HL-60/S4 treated with retinoic acid at 250 ng/mL for 4 days and 3 days (cell line): ENCODE measurements around the gene FITM1.

ENCODE experiments used
- in situ Hi-C: fragments of 300-500 bp; cut with MboI; formaldehyde crosslinking; loops from 2 replicates; pipeline ENCODE4 v1.7.0; 2022; ENCODE audit warnings: low sequenced_read_pairs

Gene FITM1

DNA sequence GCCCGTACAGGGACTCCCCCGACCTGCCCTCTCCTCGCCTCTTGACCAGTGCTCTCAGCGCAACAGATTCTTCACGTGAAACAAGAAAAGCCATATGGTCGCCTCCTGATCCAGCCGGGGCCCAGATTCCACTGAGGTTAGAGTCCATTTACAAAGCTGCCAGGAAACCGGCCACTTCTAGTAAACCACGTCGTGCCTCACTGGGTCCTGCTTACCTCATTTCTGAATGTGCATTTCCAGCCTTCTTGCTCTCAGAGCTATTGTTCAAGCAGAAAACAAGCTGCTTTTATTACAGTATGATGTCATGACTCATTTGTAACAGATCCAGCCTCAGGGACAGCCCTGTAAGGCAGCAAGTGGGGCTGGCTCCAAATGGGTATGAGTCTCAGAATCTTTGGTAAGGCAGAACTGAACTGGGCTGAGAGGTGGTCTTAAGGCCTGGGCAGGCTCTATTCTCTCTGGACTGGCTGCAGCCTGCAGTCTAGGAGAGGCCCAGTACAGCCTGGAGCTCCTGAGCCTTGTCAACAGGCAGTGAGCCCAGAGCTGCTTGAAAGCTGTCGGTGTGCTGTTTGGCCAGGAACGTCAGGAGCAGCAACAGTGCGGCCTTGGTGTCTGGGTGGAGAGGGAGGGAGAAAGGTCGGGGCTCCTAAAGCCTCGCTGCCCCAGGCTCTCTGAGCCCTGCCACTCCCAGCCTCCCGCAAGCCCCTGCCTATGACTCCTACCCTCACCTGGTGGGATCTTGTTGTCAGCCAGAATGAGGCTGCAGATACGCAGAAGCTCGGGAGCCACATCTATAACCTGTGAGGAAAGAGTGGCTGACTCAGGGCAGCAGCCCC is 49.7 kb downstream of the FITM1 start:
- in situ Hi-C loops: no loop called here

- in situ Hi-C loops: no loop called here
These were observed 51.1 kb downstream of the FITM1 start for GRCh38 chr14:24181371-24182077.
